ENCODE results near the gene ZSCAN16. TPM values are rescaled to one million over a fixed set of nuclear protein-coding genes. Genes with fewer than 3 reads are reported as not detected.

Gene ZSCAN16
- total and polyA plus RNA-seq, 2 donors from 2014 or later: 6.1 to 6.8 TPM

DNA sequence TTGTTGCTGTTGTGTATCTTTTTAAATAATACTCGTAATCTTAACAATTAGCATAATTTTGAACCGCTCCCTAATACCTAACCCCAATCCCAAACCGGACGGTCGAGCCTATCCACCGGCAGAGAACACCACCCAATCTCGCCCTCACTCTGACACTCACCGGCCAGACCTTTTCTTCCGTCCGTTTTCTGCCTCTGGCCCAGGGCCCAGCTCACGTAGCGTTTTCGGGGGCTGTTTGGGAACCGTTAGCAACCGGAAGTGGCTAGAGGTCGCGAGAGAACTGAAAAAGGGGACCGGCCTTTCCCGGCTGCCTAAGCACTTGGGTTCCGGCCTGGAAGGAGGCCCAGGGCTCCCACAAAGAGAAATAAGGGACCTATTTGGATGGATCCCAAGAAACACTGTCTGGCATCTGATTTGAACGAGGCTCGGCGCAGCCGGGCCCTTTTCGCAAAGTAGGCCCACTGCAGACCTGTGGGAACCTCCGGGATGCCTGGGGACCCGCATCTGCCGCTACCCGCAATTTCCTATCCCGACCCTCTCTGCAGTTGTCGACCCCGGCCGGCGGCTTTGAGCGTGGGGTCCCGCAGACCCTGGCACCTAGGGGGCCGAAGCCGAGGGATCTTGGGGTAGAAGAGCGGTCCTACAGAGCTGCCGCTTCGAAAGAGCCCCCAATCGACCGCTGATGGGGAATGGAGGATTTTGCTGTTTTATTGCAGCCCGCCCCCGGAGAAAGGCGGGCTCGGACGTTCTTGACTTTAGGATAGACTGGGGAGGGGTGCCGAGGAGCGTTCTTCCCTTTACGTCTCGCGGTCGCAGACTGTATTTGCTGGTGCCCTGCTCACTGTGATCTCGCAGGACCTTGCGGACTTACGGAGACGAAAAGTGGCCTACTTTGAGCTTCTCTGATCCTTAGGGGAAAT lies 12.4 kb downstream of the ZSCAN16 start:
- no peaks in the 10 kb centered on the region for H3K9me3 ChIP-seq (ENCODE audit: control insufficient read depth in 2 of 3, insufficient read depth in 1 of 3, low read length in 3 of 3)
- TF ChIP-seq, protein P1, sequence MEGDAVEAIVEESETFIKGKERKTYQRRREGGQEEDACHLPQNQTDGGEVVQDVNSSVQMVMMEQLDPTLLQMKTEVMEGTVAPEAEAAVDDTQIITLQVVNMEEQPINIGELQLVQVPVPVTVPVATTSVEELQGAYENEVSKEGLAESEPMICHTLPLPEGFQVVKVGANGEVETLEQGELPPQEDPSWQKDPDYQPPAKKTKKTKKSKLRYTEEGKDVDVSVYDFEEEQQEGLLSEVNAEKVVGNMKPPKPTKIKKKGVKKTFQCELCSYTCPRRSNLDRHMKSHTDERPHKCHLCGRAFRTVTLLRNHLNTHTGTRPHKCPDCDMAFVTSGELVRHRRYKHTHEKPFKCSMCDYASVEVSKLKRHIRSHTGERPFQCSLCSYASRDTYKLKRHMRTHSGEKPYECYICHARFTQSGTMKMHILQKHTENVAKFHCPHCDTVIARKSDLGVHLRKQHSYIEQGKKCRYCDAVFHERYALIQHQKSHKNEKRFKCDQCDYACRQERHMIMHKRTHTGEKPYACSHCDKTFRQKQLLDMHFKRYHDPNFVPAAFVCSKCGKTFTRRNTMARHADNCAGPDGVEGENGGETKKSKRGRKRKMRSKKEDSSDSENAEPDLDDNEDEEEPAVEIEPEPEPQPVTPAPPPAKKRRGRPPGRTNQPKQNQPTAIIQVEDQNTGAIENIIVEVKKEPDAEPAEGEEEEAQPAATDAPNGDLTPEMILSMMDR (IDR thresholded peaks at IDR 0.05; ENCODE audit: borderline replicate concordance, extremely low read depth, insufficient read depth): no peak
- peak overlapping the region; percentile 89 to 94 for H3K27ac ChIP-seq (ENCODE audit: low read depth in 2 of 2, low read length in 2 of 2)
- intact Hi-C loops (cut with DNase I): no loop called here
- H3K27me3 ChIP-seq (ENCODE audit: control insufficient read depth, insufficient read depth, low read length): no peaks in the 10 kb centered on the region
- peaks cover 0 to 8% (median 0%) of the 10 kb centered on the region in 3 donors for H3K4me1 ChIP-seq (ENCODE audit: control insufficient read depth in 2 of 3, insufficient read depth in 2 of 3, low read depth in 1 of 3, low read length in 3 of 3)
- FAIRE-seq (no peak), DNase-seq (peak; percentile 90 to 97 (median 94))
- H3K4me3 ChIP-seq (ENCODE audit: low read length in 3 of 3): peak overlapping the region; percentile 95 to 97 (median 96)
- peak overlapping the region; percentile 77 to 96 (median 86) for H3K9ac ChIP-seq (ENCODE audit: low read length in 3 of 3)
- H3K36me3 ChIP-seq (ENCODE audit: control insufficient read depth in 2 of 3, insufficient read depth in 3 of 3, low read length in 3 of 3): no peaks in the 10 kb centered on the region

DNA sequence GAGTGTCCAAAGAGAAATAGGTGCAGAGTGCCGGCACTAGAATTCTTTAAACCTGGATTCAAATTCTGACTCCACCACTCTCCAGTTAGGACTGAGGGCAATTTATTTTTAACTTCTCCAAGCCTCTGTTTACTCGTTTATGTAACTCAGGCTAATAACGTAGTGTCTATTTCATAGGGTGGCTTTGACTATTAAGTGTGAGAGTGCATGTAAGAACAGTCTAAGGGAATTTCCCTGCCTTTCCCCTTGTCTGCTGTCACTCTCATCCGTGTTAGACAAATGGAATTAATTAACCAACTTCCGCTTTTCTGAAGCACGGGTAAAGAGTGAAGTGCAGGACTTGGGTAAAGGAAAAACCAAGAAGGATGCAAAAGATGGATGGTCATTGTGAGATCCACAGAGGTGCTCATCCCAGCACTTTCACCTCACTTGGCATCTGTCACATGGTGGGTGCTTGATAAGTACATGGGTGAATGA lies 13.1 kb downstream of the ZSCAN16 start:
- intact Hi-C loops (cut with DNase I): no loop called here
- H3K4me3 ChIP-seq (ENCODE audit: low read length in 3 of 3): peak overlapping the region; percentile 95 to 97 (median 96)
- no peaks in the 10 kb centered on the region for H3K9me3 ChIP-seq (ENCODE audit: control insufficient read depth in 2 of 3, insufficient read depth in 1 of 3, low read length in 3 of 3)
- FAIRE-seq (no peak), DNase-seq (peak in 1 of 5 donors; percentile 58)
- H3K36me3 ChIP-seq (ENCODE audit: control insufficient read depth in 2 of 3, insufficient read depth in 3 of 3, low read length in 3 of 3): no peaks in the 10 kb centered on the region
- peaks cover 0 to 8% (median 2%) of the 10 kb centered on the region in 3 donors for H3K4me1 ChIP-seq (ENCODE audit: control insufficient read depth in 2 of 3, insufficient read depth in 2 of 3, low read depth in 1 of 3, low read length in 3 of 3)
- H3K27ac ChIP-seq (ENCODE audit: low read depth in 2 of 2, low read length in 2 of 2): peak overlapping the region; percentile 89 to 94
- TF ChIP-seq, protein P1 (IDR thresholded peaks at IDR 0.05; ENCODE audit: borderline replicate concordance, extremely low read depth, insufficient read depth): no peak
- peak overlapping the region; percentile 77 to 96 (median 86) for H3K9ac ChIP-seq (ENCODE audit: low read length in 3 of 3)
- no peaks in the 10 kb centered on the region for H3K27me3 ChIP-seq (ENCODE audit: control insufficient read depth, insufficient read depth, low read length)

DNA sequence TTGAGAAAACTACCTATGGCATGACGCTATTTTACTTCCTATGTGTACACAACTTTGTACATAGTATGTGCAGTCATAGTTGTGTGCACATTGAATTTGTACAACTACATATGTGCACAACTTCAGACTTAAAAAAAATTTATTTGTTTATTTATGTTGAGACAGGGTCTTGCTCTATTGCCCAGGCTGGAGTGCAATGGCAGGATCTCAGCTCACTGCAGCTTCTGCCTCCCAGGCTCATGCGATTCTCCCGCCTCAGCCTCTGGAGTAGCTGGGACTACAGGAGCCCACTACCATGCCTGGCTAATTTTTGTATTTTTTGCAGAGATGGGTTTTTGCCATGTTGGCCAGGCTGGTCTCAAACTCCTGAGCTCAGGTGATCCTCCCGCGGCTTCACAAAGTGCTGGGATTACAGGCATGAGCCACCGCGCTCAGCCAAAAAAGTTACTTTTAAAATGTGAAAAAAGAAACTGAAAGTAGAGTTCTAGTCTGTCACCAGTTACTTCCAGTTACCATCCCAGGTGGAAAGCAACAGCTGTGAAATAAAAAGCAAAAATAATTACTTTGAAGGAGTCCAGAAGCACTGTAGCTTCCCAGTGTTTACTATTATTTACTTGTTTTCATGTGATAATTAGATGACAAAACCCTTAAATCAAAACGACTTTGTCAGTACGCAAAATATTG lies 15.6 kb downstream of the ZSCAN16 start:
- Histone ChIP-seq H3K27me3 (ENCODE audit: control insufficient read depth, insufficient read depth, low read length) (no peaks in the 10 kb centered on the region), H3K27ac (ENCODE audit: low read depth in 2 of 2, low read length in 2 of 2) (no peak overlapping the region), H3K9ac (ENCODE audit: low read length in 3 of 3) (no peak overlapping the region), H3K4me1 (ENCODE audit: control insufficient read depth in 2 of 3, insufficient read depth in 2 of 3, low read depth in 1 of 3, low read length in 3 of 3) (peaks cover 0 to 8% (median 6%) of the 10 kb centered on the region in 3 donors), H3K36me3 (ENCODE audit: control insufficient read depth in 2 of 3, insufficient read depth in 3 of 3, low read length in 3 of 3) (peaks cover 0 to 2% (median 0%) of the 10 kb centered on the region in 3 donors), H3K4me3 (ENCODE audit: low read length in 3 of 3) (peak overlapping the region in 1 of 3 donors; percentile 18), H3K9me3 (ENCODE audit: control insufficient read depth in 2 of 3, insufficient read depth in 1 of 3, low read length in 3 of 3) (no peaks in the 10 kb centered on the region)
- DNase-seq: no peak
- intact Hi-C loops (cut with DNase I): no loop called here
- TF ChIP-seq, protein P1 (IDR thresholded peaks at IDR 0.05; ENCODE audit: borderline replicate concordance, extremely low read depth, insufficient read depth): no peak
- no peak for FAIRE-seq
